ENCODE data around the gene MVP. TPM values are rescaled to one million over a fixed set of nuclear protein-coding genes. Genes with fewer than 3 reads are reported as not detected.

Gene MVP
- total and polyA plus RNA-seq, 12 donors: 73.9 to 492 (median 336) TPM

DNA sequence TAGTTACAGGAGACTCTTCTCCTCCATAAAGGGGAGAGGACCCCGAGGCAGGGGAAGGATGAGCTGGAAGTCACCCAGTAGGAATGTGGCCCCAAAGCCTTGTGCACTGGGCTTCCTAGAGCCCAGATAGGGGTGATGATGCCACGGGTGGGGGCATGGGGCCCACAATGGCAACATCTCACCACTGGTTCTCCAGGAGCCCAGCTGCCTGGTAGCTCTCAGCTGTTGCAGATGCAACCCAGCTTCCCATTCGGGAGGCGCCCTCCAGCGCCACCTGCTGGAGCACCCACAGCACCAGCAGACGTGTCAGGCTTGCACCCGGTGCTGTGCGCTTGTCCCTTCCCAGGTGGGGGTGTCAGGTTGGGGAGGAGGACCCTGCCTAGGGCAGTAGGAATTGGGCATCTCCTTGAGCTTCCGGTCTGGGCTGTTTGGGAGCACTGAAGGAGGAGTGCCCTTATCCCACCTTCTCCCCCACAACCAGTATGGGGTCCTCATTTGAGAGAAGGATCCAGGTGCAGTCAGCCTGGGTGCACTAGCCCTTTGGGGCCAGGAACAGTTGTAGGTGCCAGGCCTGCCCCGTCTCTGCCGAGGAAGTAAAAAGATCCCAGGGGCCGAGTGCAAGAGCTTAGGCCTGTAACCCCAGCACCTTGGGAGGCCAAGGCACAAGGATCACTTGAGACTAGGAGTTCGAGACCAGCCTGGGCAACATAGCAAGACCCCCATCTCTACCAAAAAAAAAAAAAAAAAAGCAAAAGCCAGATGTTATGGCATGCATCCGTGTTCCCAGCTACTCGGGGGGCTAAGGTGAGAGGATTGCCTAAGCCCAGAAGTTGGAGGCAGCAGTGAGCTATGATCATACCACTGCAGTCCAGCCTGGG lies 28.4 kb downstream of the MVP start:
- intact Hi-C loops (cut with DNase I): loop anchor here in 1 of 2 donors (2.0 kb wide), 1 partner anchor 30 kb away; no protein-coding TSS in a partner anchor
- Histone ChIP-seq H3K9me3 (replicated peaks in 1 of 3) (no peaks in the 10 kb centered on the region), H3K36me3 (replicated peaks in 1 of 2) (peaks cover 0 to 47% of the 10 kb centered on the region in 2 donors), H3K27me3 (no peaks in the 10 kb centered on the region), H3K4me3 (no peak overlapping the region), H3K27ac (peak overlapping the region in 2 of 5 donors; percentile 44 to 65), H3K4me1 (replicated peaks in 1 of 2) (peaks cover 4 to 5% of the 10 kb centered on the region in 2 donors)
- TF ChIP-seq CTCF (IDR thresholded peaks at IDR 0.05): peak; percentile 86 to 95 (median 88)
- TF ChIP-seq POLR2A (IDR thresholded peaks at IDR 0.05): no peak
- peak; percentile 77 to 89 (median 84) for DNase-seq
- 36 to 74% (median 42%) methylated on average over 8 to 15 of the region's 15 CpGs for WGBS, 4 donors

DNA sequence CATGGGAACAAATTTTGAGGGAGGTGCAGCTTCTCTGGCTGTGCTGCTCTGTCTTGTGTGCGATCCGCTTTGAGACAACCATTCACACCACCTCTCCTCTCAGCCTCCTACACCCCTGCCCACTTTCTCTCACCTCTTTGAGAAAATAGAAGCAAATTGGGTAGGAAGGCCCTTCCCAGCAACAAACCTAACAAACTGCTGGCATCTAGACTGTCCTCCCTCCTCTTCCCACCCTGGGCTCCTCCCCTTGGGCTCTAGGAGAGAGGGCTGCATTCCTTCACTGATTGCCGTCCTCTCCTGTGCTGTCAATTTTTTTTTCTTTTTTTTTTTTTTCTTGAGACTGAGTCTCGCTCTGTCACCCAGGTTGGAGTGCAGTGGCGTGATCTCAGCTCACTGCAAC lies 29.2 kb downstream of the MVP start:
- 57 to 69% (median 64%) methylated on average over 3 to 5 of the region's 5 CpGs for WGBS, 4 donors
- intact Hi-C loops (cut with DNase I): loop anchor here in 1 of 2 donors (2.0 kb wide), 1 partner anchor 31 kb away; no protein-coding TSS in a partner anchor

DNA sequence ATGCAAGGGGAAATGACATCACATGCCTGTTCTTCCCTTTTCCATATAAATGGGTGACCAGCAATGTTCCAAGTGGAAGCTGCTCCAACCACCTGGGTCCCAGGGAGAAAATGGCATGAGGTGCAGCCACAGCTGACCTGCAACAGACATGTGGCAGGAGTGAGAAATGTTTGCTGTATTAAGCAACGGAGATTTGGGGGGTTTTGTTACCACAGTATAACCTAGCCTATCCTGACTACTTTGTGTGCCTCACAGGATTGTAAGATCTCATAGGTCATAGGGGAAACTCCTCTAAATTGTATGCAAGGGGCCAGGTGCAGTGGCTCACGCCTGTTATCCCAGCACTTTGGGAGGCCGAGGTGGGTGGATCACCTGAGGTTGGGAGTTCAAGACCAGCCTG lies 30.7 kb downstream of the MVP start:
- no peak overlapping the region for H3K27ac ChIP-seq
- no peaks in the 10 kb centered on the region for H3K27me3 ChIP-seq
- no peaks in the 10 kb centered on the region for H3K4me1 ChIP-seq (replicated peaks in 1 of 2)
- intact Hi-C loops (cut with DNase I): no loop called here
- 78 to 94% (median 87%) methylated on average over 3 of the region's 3 CpGs for WGBS, 4 donors
- peaks cover 0 to 24% of the 10 kb centered on the region in 2 donors for H3K36me3 ChIP-seq (replicated peaks in 1 of 2)
- TF ChIP-seq POLR2A (IDR thresholded peaks at IDR 0.05): no peak
- TF ChIP-seq CTCF (IDR thresholded peaks at IDR 0.05): no peak
- no peak overlapping the region for H3K4me3 ChIP-seq
- H3K9me3 ChIP-seq (replicated peaks in 1 of 3): no peaks in the 10 kb centered on the region
- no peak for DNase-seq

More for the DNA sequence above, 29.2 kb downstream of the MVP start:
- Histone ChIP-seq H3K9me3 (replicated peaks in 1 of 3) (no peaks in the 10 kb centered on the region), H3K4me1 (replicated peaks in 1 of 2) (peaks cover 3 to 4% of the 10 kb centered on the region in 2 donors), H3K27ac (peak overlapping the region in 2 of 5 donors; percentile 8 to 65), H3K27me3 (no peaks in the 10 kb centered on the region), H3K36me3 (replicated peaks in 1 of 2) (peaks cover 0 to 38% of the 10 kb centered on the region in 2 donors), H3K4me3 (no peak overlapping the region)
- peak in 3 of 7 donors; percentile 46 to 56 (median 48) for DNase-seq
- TF ChIP-seq POLR2A (IDR thresholded peaks at IDR 0.05) (no peak), CTCF (IDR thresholded peaks at IDR 0.05) (no peak)

- H3K27ac ChIP-seq: no peak overlapping the region
- peaks cover 0 to 7% of the 10 kb centered on the region in 2 donors for H3K36me3 ChIP-seq (replicated peaks in 1 of 2)
- DNase-seq: peak in 4 of 7 donors; percentile 23 to 64 (median 38)
- no peaks in the 10 kb centered on the region for H3K9me3 ChIP-seq (replicated peaks in 1 of 3)
- H3K4me1 ChIP-seq (replicated peaks in 1 of 2): peaks cover 0 to 12% of the 10 kb centered on the region in 2 donors
- no peak for TF ChIP-seq CTCF (IDR thresholded peaks at IDR 0.05)
- no peak for TF ChIP-seq POLR2A (IDR thresholded peaks at IDR 0.05)
- WGBS, 4 donors: 58 to 68% (median 62%) methylated on average over 7 of the region's 7 CpGs
- intact Hi-C loops (cut with DNase I): no loop called here
- H3K4me3 ChIP-seq: no peak overlapping the region
- no peaks in the 10 kb centered on the region for H3K27me3 ChIP-seq
Measured at GRCh38 chr16:29852654-29853053, 32.4 kb downstream of the MVP start.
